Fibroblast of pulmonary artery (primary cell): Measurements from ENCODE around the gene RGS3.
"Not testable (repeated sequence)": the region's sequence is repeated elsewhere in the genome, so short reads cannot be mapped to it uniquely, and the experiment has no call there.

Experiments used
- DNase-seq: peaks from one replicate; pipeline ENCODE4 v3.0.0-alpha.2; 2010; ENCODE audit warnings: low read depth
- H3K4me3 ChIP-seq: replicated peaks from 2 replicates; pipeline ENCODE4 v1.5.1; 2011; ENCODE audit warnings: low read depth, mild to moderate bottlenecking, control low read depth, low read length, moderate library complexity
- CTCF ChIP-seq: IDR thresholded peaks from 2 replicates; pipeline ENCODE4 v1.5.1; 2011; ENCODE audit warnings: mild to moderate bottlenecking, control low read depth, low read length, inconsistent platforms; ENCODE audit errors: missing control alignments

Gene RGS3

DNA sequence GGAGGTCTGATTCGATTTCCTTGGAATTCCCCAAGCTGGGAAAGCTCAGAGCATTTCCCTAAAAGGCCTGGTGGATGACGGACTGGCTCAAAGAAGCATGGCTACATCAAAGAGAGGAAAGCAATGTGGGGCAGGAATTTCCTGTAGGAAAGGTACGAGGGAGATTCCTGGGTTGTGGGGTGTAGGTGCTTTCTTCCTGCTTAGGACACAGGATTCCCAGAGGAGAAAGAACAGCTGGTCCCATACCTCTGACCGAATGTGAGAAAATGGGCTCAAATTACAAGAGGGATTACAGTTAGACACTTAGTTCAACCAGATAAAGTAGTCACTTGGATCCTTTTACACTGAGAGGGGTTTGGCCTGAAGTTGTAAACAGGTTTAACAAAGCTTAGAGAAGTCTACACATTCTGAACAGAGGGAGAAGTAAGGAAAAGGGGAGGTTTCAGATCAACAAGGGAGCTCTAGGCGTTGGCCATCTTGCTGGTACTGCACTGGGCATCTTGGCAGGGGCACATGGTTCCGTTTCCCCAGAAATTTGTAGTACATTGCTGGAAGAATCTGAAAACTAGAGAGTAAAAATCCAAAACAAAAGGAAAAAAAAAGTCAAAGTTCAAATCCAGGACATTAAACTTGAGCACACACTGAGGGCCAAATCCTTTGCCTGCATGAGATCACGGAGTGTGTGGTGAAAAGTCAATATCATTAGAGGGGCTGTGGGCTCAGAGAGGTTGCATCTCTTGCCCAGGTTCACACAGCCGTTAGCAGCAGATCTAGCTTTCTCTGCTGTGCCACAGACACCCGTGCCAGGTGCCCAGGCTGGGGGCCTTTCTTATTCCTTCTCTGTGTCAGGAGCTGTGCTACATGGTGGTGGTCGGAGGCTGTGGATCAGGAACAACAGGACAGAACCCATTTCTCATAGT lies 171.3 kb downstream of the RGS3 start:
- DNase-seq = no peak
- H3K4me3 ChIP-seq = no peak overlapping the region

GRCh38 chr9:113635586-113635985 lies 172.1 kb downstream of the RGS3 start:
- H3K4me3 ChIP-seq = no peak overlapping the region
- no peak for DNase-seq
- no peak for TF ChIP-seq CTCF

More for the DNA sequence above, 171.3 kb downstream of the RGS3 start:
- TF ChIP-seq CTCF = no peak

DNA sequence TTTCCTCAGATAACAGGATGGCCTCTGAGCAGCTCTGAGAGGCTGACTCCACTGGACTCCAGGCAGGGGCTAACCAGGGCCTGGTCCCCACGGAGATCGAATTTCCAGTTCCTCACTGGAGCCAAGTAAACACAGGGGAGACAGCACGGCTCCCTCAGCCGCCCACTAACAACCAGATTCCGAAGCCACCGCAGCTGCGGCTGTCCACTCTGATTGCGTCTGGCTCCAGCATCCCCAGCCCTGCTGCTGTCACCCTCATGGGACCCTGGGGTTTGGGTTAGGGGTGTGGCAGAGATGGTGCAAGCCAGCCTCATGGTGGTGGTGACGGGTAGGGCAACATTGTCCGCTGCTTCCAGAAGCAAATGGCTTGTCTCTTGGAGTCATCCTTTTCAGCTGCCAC lies 172.6 kb downstream of the RGS3 start:
- TF ChIP-seq CTCF = no peak
- no peak overlapping the region for H3K4me3 ChIP-seq
- DNase-seq = no peak

- no peak for DNase-seq
- TF ChIP-seq CTCF = no peak
- H3K4me3 ChIP-seq = no peak overlapping the region
Observed at GRCh38 chr9:113636693-113637092, 173.2 kb downstream of the RGS3 start.

DNA sequence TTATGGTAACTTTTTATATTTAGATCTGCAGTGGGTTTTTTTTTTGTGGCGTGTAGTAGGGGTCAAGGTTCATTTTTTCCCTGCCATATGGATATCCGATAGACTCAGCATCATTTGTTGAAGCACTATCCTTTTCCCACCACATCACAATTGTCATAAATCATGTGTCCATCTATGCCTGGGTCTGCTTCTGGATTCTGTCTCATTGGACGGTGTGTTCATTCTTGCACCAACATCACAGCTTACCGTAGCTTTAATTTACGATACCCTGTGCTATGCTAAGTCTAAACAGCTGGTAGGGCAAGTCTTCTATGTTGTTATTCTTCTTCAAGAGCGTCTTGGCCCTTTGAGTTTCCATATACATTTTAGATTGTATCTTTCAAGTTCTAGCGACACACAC lies 175.0 kb downstream of the RGS3 start:
- no peak for DNase-seq
- H3K4me3 ChIP-seq = no peak overlapping the region
- TF ChIP-seq CTCF = no peak

DNA sequence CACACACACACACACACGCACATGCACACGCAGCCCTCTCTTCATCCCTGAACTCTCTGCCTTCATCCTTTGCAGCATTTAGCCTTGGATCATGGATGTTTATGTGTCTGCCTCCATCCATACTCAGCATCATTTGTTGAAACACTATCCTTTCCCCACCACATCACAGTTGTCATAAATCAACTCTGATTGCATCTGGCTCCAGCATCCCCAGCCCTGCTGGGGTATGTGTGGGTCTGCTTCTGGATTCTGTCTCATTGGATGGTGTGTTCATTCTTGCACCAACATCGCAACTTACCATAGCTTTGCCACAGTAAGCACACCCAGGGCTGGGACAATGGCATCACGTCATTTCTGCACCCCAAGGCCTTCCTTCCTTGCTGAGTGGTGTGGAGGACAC lies 175.4 kb downstream of the RGS3 start:
- no peak overlapping the region for H3K4me3 ChIP-seq
- no peak for DNase-seq
- TF ChIP-seq CTCF = no peak

GRCh38 chr9:113639411-113639970 lies 176.0 kb downstream of the RGS3 start:
- not testable (repeated sequence) for DNase-seq

More at GRCh38 chr9:113639411-113639970, 176.0 kb downstream of the RGS3 start:
- not testable (repeated sequence) for H3K4me3 ChIP-seq
